Chondrocyte (in vitro differentiated cells): ENCODE data around the gene HDAC4. TPM values are rescaled to one million over a fixed set of nuclear protein-coding genes. Genes with fewer than 3 reads are reported as not detected.

Experiments
- DNase-seq: peaks from one replicate; pipeline ENCODE4 v3.0.0; 2021; ENCODE audit warnings: mixed read lengths, low spot score
- H3K27ac Mint-ChIP-seq: one replicate; pipeline ENCODE4 v1.8.0; 2021; ENCODE audit warnings: mild to moderate bottlenecking, moderate library complexity, mixed read lengths; ENCODE audit not compliant: unreplicated experiment
- H3K27me3 Mint-ChIP-seq: 2 replicates; pipeline ENCODE4 v1.8.0; 2021; ENCODE audit warnings: low read depth, mixed read lengths
- H3K36me3 Mint-ChIP-seq: 2 replicates; pipeline ENCODE4 v1.8.0; 2021; ENCODE audit warnings: low read depth, mixed read lengths
- H3K4me1 Mint-ChIP-seq: 2 replicates; pipeline ENCODE4 v1.8.0; 2021; ENCODE audit warnings: low read depth, mild to moderate bottlenecking, mixed read lengths
- H3K4me3 Mint-ChIP-seq: one replicate; pipeline ENCODE4 v1.8.0; 2021; ENCODE audit warnings: mild to moderate bottlenecking, moderate library complexity, mixed read lengths; ENCODE audit not compliant: unreplicated experiment
- H3K9me3 Mint-ChIP-seq: 2 replicates; pipeline ENCODE4 v1.8.0; 2021; ENCODE audit warnings: low read depth, mixed read lengths
- CTCF ChIP-seq: fragments of 200-600 bp; sonication (generic); IDR thresholded peaks from 2 replicates; pipeline ENCODE4 v1.5.0; 2021; ENCODE audit warnings: antibody characterized with exemption, mild to moderate bottlenecking, moderate library complexity
- total RNA-seq: library from RNA; stranded (reverse); gene quantifications from 3 replicates; pipeline ENCODE4 v1.2.1, GENCODE V29; 2021

HDAC4 gene
- total RNA-seq, 1 donor from 2014 or later, result 22.3 TPM

- Mint-ChIP-seq H3K4me1 (no peaks in the 10 kb centered on the region), H3K27ac (no peak overlapping the region), H3K36me3 (peaks cover 12% of the 10 kb centered on the region), H3K4me3 (no peak overlapping the region), H3K9me3 (no peaks in the 10 kb centered on the region), H3K27me3 (no peaks in the 10 kb centered on the region)
- DNase-seq, result no peak
- TF ChIP-seq CTCF, result no peak
These were observed 323.6 kb downstream of the HDAC4 start for GRCh38 chr2:239077260-239077659.

GRCh38 chr2:239075918-239076758 is 324.7 kb downstream of the HDAC4 start:
- no peak for DNase-seq
- no peaks in the 10 kb centered on the region for H3K4me1 Mint-ChIP-seq
- H3K9me3 Mint-ChIP-seq, result no peaks in the 10 kb centered on the region
- H3K36me3 Mint-ChIP-seq, result peaks cover 16% of the 10 kb centered on the region
- no peak for TF ChIP-seq CTCF
- H3K4me3 Mint-ChIP-seq, result no peak overlapping the region
- H3K27ac Mint-ChIP-seq, result no peak overlapping the region
- H3K27me3 Mint-ChIP-seq, result no peaks in the 10 kb centered on the region

- H3K9me3 Mint-ChIP-seq, result no peaks in the 10 kb centered on the region
- no peak overlapping the region for H3K27ac Mint-ChIP-seq
- peaks cover 12% of the 10 kb centered on the region for H3K36me3 Mint-ChIP-seq
- H3K27me3 Mint-ChIP-seq, result no peaks in the 10 kb centered on the region
- no peak overlapping the region for H3K4me3 Mint-ChIP-seq
- TF ChIP-seq CTCF, result no peak
- no peaks in the 10 kb centered on the region for H3K4me1 Mint-ChIP-seq
- DNase-seq, result no peak
These were observed 326.9 kb downstream of the HDAC4 start for GRCh38 chr2:239073745-239074530.

- no peaks in the 10 kb centered on the region for H3K9me3 Mint-ChIP-seq
- no peak overlapping the region for H3K27ac Mint-ChIP-seq
- no peak for TF ChIP-seq CTCF
- H3K4me3 Mint-ChIP-seq, result no peak overlapping the region
- DNase-seq, result no peak
- no peaks in the 10 kb centered on the region for H3K4me1 Mint-ChIP-seq
- H3K27me3 Mint-ChIP-seq, result no peaks in the 10 kb centered on the region
- H3K36me3 Mint-ChIP-seq, result peaks cover 13% of the 10 kb centered on the region
These were observed 327.6 kb downstream of the HDAC4 start for GRCh38 chr2:239073270-239073669.

- no peaks in the 10 kb centered on the region for H3K27me3 Mint-ChIP-seq
- H3K36me3 Mint-ChIP-seq, result peaks cover 14% of the 10 kb centered on the region
- no peak for TF ChIP-seq CTCF
- no peak overlapping the region for H3K27ac Mint-ChIP-seq
- no peaks in the 10 kb centered on the region for H3K4me1 Mint-ChIP-seq
- H3K9me3 Mint-ChIP-seq, result no peaks in the 10 kb centered on the region
- no peak for DNase-seq
- no peak overlapping the region for H3K4me3 Mint-ChIP-seq
These were observed 328.0 kb downstream of the HDAC4 start for GRCh38 chr2:239072786-239073185.
